GM21528 (cell line): ENCODE results near the gene FBN1.

Experiments
- ATAC-seq: cut with Tn5 transposase; IDR thresholded peaks from one replicate; pipeline ENCODE4 v1.9.1; 2021; ENCODE audit warnings: mild to moderate bottlenecking, moderate library complexity; ENCODE audit not compliant: unreplicated experiment, low FRiP score

The FBN1 gene

DNA sequence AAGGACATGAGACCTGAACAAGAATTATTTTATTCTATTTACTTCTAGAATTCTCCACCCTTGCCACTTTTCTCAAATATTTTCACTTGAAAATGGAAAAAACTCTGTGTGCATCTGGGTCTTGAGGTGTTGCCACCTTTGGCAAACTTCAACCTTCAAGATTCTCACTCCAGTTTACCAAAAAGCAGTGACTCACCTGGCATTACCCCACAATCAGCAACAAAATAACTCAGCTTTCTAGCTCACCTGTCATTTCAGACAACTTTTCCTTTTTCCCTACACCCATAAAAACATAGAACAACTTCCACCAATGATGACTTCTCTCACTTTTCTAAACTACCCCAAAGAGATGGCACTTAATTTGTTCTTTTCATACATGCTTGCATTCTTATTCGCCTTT lies 198.5 kb downstream of the FBN1 start:
- ATAC-seq: no peak

DNA sequence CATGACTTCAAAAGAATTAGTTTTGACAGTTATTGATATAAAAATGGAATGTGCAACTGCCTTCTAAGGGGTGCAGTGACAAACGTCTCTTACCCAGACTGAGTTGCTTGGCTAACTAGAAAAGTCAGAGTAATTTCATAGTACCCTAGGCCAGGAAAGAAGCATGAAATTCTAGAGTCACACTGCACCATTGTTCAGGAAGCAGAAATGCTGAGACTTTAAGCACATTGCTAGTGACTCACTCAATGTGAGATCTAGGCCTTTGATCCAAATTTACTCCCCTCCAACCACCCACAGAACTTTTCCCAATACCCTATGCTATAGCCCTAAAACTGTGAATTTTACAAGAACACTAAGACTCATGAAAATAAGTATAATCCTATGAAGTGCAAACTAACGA lies 203.5 kb downstream of the FBN1 start:
- ATAC-seq: no peak

DNA sequence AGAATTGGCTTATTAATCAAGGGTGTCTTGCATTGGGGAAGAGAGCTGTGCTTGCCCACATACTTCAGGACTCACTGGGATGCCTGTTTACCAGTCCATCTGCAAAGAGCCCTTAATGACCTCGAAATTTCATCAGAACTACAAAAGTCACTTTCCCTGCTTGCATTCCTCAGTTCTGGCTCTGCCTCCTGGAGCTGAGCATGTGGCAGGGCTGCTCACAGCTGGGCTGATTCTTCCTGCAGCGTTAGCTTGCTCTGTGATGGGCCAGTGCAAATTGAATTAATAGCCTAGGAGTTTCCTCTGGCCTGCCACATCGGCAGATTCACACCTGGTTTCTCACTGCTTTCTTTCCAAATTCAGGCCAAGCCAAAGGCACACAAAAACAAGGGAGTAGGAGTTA lies 205.4 kb downstream of the FBN1 start:
- ATAC-seq: no peak

DNA sequence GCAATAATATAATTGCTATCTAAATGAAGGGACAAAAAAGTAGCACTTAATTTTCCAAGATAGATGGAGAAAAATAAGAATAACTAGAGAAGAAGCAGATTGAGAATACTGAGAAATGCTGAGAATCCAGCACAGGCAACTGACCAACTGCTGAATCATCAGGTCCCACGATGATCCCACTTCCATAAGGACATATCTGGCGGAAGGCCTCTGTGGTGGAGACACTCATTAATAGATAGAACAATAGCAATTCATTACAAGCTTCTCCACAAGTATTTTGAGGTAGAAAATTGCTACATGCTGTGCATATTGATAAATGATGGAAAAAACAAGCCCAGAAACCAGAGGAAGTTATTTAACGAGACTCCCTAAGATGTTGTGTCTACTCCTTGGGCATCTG lies 208.3 kb downstream of the FBN1 start:
- no peak for ATAC-seq

DNA sequence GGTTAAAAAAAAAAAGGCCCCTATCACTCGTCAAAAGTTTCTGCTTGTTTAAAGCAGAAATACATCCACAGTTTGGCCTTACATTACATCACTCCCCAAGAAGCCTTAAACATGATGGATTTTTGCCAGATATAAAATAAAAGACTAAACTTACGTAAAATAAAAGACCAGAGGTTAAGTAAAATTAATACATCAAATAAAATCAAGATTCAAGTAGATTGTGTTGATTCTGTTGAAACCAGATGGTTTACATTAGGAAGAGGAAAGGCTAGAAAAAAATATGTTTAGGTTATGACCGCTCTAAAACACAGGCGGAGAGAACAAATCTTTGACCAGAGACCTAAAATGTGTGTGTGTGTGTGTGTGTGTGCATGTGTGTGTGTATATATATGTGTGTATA lies 210.2 kb downstream of the FBN1 start:
- no peak for ATAC-seq

DNA sequence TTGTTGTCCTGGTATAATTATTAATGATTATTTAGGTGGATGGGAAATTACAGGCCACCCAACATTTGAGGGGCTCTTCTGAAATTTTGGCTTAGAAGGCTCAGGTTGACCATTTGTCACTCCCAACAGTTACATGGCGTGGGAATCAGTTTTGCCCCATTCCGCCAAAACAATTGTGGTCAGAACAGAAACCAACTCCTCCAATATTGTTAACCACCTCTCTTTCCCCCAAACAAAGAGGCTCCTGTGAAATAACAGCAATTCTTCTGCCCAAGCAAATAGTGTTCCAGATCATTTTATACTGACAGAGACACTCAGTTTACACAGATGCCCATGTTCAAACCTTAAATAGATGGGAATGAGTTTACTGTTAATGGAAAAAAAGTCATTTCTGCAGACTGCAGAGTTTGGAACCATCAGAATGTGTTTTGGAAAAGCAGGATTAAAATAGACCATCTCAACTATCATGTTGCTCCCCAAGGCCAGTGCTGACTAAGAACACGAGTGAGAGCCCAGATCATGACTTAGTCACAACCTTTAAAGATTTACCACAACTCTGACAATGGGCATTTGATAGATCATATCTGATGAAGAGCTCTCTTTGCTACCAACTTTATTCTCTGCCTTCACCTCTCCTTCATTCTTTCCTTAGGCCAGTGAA lies 212.2 kb downstream of the FBN1 start:
- no peak for ATAC-seq

DNA sequence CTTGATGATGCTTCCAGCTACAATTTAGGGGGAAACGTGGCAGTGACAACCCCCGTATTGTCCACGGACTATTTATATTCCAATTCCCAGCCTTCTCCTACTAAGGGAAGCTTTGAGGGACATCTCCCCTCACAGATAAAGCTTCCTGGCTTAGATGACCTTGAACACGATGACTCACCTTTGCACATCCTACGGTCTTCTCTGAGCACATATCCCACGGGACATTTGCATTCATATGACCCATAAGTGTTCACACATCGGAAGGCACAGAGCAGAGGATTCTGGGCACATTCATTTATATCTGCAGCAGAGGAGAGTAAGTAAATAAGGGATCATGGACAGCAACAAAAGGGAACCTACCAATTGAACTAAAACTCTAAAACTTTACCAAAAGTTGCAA lies 212.8 kb downstream of the FBN1 start:
- ATAC-seq: no peak

DNA sequence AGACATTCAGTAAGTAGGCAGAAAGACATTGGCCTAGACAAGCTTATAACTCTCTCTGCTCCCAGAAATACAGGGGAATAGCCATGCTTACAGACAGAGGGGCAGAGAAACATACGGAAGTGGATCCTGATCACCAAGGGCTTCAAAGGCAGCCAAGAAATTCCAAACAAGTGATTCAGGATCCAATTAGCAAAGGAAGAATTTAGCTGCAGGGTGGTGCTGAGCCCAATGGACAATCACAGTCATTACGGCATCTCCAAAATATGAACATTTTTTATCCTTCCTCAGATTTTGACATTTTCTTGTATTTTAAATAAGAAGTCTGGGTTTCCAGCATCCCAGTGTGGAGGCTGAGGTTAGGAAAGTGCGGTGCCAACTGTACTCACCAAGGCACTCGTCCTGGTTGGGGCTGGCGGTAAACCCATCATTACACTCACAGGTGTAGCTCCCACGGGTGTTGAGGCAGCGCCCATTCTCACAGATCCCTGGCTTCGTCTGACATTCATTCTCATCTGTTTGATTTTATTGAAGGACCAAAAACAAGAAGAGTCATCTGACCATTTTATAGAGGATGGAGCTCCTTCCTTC lies 217.5 kb downstream of the FBN1 start:
- no peak for ATAC-seq

DNA sequence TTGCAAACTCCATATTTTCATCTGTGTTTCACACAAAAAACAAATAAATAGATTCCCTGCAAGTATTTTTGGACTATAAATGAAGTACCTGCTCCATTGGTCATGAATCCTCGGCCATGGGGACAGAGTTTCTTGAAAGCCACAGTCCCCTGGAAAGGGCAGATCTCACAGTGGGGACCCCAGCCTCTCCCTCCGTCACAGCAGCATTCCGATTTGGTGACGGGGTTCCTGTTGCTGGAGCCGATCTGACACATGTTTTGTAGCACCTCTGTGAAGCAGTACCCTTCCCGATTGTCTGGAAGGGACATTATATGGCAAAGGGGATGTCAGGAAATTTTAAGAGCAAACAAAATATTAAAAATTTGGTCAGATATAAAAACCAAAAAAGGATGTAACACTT lies 218.0 kb downstream of the FBN1 start:
- ATAC-seq: no peak

DNA sequence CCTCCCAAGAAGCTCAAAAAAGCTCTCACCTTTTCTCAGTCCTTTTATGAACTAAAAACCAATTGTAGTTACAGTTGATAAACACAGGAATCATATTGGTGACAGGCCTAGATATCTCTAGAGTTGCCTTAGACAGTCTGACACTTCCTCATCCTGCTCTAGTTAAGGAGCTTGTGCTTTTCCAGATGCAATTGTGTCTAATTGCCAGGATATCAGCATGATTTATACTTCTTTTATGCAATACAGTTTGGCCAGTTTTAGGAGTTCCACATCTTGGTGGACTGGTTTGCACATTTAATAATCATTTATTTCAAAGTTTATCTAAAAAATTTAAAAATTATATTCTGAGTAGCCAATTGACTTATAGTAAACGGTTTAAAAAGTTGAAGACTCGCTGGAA lies 218.6 kb downstream of the FBN1 start:
- ATAC-seq: no peak

DNA sequence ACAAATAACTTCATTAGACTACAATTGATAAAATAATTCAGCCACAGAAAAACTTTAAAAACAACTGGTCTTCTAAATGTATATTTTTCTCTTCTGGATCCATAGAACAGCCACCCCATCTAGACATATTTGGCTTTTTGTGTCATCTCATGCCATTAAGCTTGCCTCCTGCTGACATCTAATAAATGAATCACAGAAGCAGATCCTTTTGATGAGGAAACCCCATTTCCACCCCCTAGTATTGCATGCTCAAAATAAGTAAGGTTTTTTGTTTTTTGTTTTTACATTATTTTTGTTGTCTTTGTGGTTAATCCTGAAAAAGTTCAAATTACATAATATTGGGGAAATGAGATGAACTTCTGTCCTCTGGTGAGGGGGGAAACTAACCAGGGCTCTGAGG lies 219.5 kb downstream of the FBN1 start:
- ATAC-seq: no peak

DNA sequence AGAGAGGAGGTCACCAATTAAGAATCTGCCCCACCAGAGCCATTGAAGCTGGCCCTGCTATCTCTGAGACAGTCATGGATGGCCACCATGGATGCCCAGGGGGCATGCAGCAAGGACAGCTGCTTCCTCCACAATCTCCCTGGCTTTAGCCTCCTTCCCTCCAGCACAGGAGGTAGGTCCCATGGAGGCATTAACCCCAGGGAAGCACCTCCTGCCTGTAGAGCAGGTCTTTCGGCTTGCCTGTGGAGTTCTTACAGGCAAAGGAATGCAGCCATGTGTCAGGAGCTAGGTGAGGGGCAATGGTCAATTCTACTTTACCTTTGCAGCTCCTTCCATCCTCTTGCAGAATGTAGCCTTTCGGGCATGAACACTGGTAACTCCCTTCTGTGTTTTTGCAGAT lies 220.5 kb downstream of the FBN1 start:
- no peak for ATAC-seq

DNA sequence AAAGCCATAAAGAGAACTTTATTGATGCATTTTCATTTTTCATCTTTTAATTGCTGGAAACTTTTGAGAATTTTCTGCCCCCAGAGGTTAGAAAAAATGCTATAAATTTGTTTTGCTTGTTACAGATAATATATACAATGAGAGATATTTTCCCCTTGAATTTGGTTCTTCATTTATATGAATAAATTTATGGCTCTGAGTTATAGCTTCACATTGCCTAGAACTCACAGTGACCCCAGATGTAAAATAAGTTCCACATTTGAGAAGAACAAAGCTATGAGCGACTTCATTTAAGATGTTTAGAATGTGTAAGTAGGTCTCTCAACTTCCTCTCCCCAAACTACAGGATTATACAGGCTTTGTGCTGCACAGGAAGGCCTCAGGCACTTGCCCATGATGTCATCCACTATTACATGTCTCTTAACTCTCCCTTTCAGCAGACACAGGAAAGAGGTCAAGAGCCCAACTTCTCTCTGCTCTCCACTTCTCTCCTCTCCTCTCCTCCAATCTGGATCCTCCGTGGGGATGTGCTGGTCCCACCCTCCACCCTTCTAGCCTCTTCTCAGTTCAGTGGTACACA lies 221.5 kb downstream of the FBN1 start:
- no peak for ATAC-seq

DNA sequence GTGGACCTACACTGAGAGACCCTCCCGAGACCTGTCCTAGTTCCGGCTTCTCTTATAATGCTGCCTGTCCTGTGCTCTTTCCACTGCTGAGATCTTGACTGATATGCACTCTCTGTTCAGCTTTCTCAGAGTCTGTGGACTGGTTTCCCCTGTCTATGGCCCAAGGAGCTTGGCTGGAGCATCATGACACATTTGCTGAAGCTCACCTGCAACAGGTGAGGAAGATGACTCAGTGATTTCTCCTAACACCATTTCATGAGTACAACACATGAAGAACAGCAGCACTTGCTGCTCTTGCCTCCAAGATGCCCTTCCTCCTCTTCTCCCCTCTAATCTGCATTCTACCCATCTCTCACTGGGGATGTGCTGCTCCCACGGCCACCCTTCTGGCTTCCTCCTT lies 222.2 kb downstream of the FBN1 start:
- ATAC-seq: no peak

DNA sequence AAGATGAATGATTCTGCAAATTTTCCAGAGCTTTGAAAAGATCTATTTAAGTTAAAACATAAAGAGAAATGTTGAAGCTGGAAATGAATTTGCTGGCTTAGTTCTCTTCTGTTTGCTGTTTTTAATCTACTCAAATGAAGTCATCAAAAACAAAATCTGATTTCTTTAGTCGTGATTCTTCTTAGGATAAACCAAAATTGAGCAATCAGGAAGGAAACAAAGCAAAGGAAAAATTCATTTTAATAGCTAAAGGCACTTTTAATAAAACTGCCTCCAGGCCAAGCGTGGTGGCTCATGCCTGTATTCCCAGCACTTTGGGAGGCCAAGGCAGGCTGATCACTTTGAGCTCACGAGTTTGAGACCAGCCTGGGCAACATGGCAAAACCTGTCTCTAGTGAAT lies 223.1 kb downstream of the FBN1 start:
- ATAC-seq: no peak

DNA sequence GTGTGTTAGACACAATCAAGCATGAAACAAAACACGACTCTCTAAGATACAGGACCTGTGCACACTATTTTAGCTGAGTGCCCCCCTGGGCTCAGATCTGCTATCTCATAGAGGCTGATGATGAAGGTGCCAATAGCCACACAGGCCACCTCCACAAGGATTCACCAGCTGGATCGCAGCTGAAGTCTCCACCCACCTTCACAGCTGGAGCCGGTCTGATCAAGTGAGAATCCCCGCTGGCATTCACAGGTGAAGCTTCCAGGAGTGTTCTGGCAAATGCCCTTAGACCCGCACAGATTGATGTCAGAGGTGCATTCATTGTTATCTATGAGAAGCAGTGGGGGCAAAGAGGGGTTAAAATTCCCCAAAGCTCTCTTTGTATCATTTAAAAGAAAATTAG lies 224.1 kb downstream of the FBN1 start:
- ATAC-seq: no peak

DNA sequence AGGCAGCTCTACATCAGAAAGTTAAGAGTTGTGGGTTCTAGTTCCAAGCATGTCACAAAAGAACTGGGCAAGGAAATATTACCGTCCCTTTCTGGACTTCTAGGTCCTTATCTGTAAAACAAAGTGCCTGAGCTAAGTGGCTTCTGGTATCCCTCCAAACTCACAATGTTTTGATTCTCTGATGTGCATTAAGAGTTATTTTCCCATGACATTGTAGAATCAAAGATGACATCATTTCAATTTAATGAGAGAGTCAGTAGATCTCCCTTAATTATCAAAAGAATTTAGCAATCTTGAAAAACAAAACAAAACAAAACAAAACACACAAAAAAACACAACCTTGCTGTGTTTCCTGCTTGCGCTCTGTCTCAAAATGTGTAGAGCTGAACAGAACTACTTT lies 225.6 kb downstream of the FBN1 start:
- ATAC-seq: no peak

DNA sequence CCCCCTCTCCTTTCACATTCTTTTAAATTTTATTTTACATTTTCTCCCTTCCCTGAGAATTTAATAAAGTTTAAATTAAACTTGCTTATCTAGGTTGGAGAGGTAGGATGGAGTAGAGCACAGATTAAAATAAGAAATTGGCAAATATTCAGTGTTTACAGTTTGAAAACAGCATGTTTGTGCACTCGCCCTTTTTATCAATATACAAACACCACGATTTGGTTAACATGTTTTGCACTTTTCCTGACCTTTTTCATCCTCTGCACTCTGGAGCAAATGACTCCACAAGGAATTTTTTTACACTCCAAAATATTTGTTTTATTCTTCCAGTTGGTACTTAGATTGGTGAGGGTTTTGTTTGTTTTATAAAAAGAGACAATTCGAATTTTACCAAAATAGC lies 227.2 kb downstream of the FBN1 start:
- no peak for ATAC-seq

DNA sequence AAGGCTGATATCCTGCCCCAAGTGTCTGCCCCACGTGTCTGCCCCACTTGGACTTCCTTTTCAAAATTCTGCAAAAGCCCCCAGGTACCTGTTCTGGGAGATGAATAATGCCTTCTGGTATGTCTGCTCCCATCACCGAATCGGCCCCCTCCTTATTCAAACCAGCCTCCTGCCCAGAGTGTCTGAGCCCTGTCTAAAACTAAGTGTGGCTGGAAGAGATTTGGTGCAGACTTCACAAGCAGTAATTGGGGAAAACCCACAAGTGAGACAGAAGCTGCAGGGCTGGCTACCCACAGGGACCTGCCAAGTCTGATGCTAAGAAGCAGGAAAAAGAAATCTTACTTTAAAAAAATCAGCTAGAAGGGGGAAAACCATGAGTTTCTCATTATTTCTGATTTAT lies 229.2 kb downstream of the FBN1 start:
- no peak for ATAC-seq

DNA sequence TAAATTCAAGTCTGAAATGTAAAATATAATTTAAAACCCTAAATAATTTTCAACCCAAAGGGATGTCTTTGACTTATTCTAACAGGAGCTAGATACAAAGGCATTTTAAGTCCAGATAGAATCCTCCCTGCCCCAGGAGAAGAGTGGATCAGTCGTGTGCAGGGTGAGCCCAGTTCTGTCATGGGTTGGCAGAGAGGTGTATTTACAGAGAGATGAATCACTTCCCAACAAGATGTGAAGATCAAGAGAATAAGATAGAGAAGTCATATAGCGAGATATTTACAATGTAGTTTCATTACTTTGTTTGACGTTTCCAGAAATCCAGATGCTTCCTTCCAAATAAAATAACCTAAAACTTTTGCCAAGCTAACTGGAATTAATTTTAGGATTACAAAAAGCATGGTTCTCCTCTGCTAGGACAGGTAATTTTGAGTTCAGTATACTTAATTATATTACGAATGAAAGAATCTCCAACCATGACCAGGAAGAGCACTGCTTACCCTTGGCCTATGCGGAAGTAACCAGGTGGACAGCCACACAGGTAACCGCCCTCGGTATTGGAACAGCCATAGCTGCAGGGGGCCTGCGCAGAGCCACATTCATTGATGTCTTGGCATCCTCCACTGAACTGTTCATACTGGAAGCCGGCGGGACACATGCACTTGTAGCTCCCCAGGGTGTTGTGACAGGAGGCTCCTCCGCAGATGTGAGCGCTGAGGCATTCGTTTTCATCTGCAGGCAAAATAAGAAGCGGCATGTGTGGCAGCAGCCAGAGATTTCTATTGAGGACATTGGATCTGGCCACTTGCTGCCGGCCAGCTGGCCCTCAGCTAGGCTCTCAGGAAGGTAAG lies 230.2 kb downstream of the FBN1 start:
- ATAC-seq: no peak

DNA sequence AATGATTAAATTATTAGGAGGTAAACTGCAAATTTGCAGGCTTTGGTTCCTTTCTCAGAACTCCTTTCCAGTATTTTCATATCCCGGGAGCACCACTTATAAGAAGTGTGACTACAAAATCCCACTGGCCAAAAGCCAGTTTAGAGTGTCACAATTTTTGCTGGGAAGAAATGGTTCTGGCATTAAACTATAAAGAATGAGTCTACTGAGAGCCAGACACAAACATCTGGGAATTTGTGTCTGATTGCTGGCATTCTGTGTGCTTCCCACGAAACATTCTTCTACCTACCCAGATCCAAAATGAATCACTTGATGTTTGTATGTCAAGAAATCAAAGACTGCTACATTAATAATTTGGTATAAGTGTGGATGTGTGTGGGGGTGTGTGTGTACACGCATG lies 231.5 kb downstream of the FBN1 start:
- ATAC-seq: no peak

DNA sequence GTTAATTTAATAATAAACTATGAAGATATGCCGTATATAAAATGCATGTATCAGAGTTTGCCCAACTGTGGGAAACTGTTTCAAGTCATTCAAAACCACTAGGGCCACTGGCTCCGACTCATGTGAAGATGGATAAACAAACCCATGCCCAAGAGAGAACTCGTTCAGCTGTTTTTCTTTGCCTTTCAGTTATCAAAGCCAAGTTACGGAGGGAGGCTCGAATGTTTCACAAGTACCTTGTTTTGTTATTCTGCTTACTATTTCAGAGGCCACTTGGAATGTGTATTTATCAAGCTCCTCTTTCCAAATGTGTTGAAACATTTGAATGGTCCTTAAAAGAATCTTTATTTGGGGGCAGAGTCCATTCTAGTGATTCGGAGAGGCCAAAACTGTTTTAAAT lies 232.2 kb downstream of the FBN1 start:
- no peak for ATAC-seq
